GM13976 (cell line): Measurements from ENCODE around the gene ARMH2.
A peak's percentile ranks its signal among the peaks of the same experiment; 100 is the strongest.
"Not testable (repeated sequence)": the region's sequence is repeated elsewhere in the genome, so short reads cannot be mapped to it uniquely, and the experiment has no call there.

Experiments used
- DNase-seq: peaks from one replicate; pipeline ENCODE4 v3.0.0; 2012; ENCODE audit warnings: low spot score
- in situ Hi-C: fragments of 300-500 bp; cut with MboI; formaldehyde crosslinking; loops from one replicate; pipeline ENCODE4 v1.12.0; 2022; ENCODE audit warnings: low sequenced_read_pairs, mixed read lengths, inconsistent platforms; ENCODE audit not compliant: unreplicated experiment
- TF ChIP-seq, protein P1 (sequence below): IDR thresholded peaks from 2 replicates; pipeline ENCODE4 v1.5.1; 2012; ENCODE audit warnings: borderline replicate concordance, mild to moderate bottlenecking; ENCODE audit not compliant: insufficient read depth; ENCODE audit errors: extremely low read depth, missing control alignments, control extremely low read depth

Gene ARMH2

DNA sequence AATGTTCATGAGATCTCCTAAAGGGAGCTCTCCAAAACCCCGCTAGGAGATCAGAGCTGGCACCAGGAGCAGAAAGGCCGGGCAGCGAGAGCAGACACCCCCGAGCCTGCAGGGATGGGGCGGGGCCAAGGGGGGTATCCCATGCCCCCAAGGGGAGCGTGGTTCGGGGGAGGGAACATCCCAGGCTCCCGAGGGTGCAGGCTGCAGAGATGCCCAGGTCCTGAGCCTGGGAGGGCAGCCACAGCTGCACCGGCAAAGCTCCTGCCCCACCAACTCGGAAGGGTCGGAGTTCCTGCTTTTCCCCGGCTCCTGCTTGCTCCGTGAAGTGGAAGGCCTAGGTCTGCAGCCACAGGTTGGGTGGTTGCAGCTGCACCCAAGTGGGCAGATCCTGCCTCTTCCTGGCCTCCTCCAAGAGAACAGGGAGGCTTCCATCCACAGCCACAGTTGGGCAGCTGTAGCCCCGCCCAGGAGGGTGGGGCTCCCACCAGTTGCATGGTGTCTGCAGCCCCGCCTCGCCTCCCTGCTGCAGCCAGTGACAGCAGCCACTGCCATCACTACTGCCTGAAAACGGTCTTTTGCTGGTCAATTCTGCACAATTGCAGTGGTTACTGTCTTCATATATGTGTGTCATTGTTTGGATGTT lies 37.4 kb downstream of the ARMH2 start:
- TF ChIP-seq, protein P1, sequence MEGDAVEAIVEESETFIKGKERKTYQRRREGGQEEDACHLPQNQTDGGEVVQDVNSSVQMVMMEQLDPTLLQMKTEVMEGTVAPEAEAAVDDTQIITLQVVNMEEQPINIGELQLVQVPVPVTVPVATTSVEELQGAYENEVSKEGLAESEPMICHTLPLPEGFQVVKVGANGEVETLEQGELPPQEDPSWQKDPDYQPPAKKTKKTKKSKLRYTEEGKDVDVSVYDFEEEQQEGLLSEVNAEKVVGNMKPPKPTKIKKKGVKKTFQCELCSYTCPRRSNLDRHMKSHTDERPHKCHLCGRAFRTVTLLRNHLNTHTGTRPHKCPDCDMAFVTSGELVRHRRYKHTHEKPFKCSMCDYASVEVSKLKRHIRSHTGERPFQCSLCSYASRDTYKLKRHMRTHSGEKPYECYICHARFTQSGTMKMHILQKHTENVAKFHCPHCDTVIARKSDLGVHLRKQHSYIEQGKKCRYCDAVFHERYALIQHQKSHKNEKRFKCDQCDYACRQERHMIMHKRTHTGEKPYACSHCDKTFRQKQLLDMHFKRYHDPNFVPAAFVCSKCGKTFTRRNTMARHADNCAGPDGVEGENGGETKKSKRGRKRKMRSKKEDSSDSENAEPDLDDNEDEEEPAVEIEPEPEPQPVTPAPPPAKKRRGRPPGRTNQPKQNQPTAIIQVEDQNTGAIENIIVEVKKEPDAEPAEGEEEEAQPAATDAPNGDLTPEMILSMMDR: no peak
- DNase-seq: peak; percentile 31
- in situ Hi-C loops: loop anchor here (10.0 kb wide), 1 partner anchor 177 kb away; no protein-coding TSS in a partner anchor

DNA sequence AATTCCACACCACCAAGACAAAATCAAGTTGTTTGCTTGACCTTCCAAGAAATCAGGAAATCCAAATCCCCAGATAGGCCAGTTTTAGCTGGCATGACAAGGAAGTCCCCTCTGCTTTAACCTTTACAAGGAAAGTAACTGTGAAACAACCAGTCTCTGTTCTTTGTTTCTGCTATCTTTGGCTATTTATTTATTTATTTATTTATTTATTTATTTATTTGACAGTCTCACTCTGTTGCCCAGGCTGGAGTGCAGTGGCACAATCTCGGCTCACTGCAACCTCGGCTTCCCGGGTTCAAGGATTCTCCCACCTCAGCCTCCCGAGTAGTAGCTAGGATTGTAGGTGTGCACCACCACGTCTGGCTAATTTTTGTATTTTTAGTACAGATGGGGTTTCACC lies 38.5 kb downstream of the ARMH2 start:
- TF ChIP-seq, protein P1: no peak
- in situ Hi-C loops: loop anchor here (10.0 kb wide), 1 partner anchor 175 kb away; no protein-coding TSS in a partner anchor
- DNase-seq: no peak

DNA sequence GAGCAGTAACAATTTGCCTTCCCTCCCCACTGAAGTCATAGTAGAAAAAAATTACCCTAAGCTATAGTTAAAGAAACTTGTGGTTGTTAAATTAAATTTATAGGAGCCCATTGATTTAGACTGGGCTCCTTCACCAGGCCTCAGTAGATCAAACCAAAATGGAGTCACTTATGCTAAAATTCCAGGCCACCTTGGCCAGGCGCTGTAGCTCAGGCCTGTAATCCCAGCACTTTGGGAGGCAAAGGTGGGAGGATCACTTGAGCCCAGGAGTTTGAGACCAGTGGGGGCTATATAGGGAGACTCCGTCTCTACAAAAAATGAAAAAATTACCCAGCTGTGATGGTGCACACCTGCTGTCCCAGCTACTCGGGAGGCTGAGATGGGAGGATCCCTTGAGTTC lies 39.0 kb downstream of the ARMH2 start:
- TF ChIP-seq, protein P1: no peak
- DNase-seq: no peak
- in situ Hi-C loops: loop anchor here (10.0 kb wide), 1 partner anchor 175 kb away; no protein-coding TSS in a partner anchor

DNA sequence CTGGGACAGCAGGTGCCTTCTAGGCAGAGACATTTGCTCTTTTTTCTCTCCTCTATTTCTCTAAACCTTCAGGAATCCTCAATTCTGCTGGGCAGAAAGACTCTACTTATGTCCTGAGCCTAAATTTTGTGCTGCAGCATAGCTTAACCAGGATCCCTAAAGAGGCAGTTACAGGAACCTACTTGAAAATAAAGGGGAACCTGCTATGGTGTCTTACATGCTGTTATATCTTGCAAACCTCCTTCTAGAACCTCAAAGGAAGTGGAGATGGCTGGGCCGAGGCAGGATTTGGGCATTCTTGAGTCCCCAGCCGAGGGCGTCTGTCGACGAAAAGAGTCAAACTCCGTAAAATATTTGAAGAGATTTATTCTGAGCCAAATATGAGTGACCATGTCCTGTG lies 41.1 kb downstream of the ARMH2 start:
- no peak for DNase-seq
- in situ Hi-C loops: no loop called here
- TF ChIP-seq, protein P1: no peak

DNA sequence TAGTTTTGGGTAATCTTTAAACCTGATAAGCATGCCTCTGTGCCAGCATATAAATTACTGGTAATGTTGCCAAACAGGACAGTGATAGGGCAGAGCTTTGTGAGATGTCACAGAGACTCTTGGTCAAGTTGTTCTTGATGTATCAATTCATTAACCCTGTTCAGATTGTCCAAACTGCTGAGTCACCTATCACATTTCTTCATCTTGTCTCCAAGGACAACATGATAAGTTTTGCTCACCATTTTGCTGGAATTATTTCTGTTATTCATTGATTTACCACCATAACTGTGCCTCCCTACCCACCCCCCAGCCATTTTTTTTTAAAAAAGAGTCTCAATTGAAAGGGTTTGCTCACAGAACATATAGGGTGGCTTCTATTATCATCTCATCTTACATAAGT lies 43.4 kb downstream of the ARMH2 start:
- TF ChIP-seq, protein P1: no peak
- in situ Hi-C loops: no loop called here
- no peak for DNase-seq

DNA sequence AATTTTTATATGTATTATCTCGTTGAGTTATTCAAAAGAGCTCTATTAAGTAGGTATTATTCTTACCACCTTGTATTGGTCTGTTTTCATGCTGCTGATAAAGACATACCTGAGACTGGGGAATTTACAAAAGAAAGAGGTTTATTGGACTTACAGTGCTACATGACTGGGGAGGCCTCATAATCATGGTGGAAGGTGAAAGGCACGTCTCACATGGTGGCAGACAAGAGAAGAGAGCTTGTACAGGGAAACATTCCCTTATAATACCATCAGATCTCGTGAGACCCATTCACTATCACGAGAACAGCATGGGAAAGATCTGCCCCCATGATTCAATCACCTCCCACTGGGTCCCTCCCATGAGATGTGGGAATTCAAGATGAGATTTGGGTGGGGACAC lies 44.3 kb downstream of the ARMH2 start:
- in situ Hi-C loops, DNase-seq: not testable (repeated sequence)

DNA sequence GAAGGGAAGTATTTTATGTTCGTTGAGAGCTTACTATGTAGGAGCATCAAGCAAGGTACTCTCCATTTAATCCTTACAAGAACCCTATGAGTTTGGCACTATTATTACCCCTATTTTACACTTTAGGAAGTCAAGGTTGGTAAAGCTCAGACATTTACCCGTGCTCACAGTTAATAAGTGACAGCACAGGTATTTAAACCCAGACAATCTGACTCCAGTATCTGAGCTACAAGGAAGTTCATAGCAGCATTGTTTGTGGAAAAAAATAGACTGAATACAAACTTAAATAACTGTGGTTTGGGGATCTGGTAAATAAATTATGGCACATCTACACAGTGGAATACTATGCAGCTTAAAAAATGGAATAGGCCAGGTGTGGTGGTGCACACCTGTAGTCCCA lies 45.2 kb downstream of the ARMH2 start:
- DNase-seq: no peak
- TF ChIP-seq, protein P1: no peak
- in situ Hi-C loops: no loop called here
